Dedifferentiated amniotic fluid mesenchymal stem cell (primary cell): ENCODE data around the gene SLC4A1.

Source experiments
- DNase-seq: peaks from one replicate; pipeline ENCODE4 v3.0.0-alpha.2; 2016; ENCODE audit errors: extremely low spot score

SLC4A1 gene

DNA sequence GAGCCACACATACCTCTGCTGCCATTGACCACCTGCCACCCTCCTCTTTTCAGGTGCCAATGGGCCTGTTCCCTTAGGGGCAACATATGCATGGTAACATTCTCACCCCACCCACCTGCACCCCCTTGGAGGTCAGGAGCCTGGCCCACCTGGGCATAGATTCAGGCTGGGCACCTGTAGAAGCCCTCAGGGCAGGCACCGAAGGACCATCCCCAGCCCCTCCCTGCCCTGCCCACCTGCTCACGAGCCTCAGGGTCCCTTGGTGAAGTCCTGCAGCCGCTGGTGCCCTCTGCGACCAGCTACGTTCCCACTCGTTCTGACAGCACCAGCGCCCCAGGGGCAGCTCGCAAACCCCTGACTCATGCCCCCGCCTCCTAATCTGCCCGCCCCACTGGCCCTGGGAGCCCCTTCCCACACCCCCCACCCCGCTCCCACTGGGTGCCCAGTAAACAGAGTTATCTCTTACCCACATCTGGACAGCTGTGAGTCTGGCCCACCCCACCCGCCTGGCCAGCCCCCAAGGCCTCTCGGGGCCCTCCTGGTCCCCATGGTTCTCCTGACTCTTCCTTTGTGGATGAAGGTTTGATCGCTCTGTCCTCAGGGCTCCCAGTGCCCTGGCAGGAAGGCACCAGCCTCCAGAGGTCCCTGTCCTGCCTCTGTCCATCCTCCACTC, at the start of gene SLC4A1:
TSS of gene SLC4A1 (minus strand) at position 318 of the 673 bp plus-strand sequence. CDS start 5,269 bp downstream, outside the sequence.
- DNase-seq: no peak

DNA sequence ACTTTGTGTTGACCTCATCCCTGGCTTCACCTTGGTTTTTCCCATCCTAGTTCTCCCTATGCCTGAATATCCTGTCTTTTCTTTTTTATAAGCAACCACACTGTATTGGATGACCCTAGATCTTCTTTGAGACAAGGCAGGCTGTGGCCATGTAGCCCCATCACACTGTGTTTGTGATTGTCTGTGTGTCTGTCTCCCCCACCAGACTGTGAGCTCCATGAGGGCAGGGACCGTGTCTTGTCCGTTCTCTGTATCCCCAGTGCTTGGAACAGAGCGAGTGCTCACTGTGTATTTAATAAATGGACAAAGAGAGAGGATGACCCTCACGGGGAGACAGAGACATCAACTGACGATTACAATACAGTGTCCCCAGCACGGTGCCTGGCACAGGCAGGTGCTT, 49.6 kb upstream of the SLC4A1 start:
- no peak for DNase-seq

- no peak for DNase-seq
Observed at GRCh38 chr17:44315760-44316731, 48.1 kb upstream of the SLC4A1 start.

DNA sequence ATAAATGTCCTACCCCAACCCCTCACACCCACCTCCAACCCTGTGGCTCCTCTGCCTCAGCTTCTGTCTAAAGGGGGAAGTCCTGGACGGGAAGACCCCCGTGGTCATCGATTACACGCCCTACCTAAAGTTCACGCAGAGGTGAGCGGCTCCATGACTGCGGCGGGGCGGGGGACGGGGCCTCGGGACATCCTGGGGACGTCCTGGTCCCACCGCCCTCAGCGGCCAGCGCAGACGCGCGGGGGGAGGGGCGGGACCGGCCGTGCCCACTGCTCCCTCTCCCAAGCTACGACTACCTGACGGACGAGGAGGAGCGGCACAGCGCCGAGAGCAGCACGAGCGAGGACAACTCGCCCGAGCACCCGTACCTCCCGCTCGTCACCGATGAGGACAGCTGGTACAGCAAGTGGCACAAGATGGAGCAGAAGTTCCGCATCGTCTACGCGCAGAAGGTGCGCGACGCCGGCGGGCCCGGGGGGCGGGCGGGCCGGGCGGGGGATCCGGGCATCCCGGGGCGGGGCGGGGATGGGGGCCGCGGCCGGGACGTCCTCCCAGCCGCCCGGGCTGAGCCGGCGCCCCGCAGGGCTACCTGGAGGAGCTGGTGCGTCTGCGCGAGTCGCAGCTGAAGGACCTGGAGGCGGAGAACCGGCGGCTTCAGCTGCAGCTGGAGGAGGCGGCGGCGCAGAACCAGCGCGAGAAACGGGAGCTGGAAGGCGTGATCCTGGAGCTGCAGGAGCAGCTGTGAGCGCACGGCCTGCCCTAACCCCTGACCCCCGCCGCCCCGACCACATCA, 47.1 kb upstream of the SLC4A1 start:
- no peak for DNase-seq

- no peak for DNase-seq
Observed at GRCh38 chr17:44314524-44314868, 46.6 kb upstream of the SLC4A1 start.

DNA sequence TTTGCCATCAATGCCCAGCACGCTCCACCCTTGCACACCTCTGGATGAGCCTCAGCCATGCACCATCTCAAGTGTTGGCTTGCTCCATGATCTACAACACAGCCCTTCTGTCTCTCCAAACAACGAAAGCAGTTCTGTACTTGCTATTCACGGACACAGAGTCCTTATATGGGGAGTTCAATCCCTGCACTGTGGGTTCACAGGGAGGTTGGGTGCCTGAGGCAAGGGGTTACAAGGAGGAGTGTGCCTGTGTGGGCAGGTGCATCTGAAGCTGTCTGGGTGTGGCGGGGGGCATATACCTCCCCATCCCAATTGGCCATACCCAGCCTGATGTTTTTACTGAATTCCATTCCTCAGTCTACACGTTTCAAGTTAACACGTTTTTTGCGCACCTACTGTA, 46.1 kb upstream of the SLC4A1 start:
- DNase-seq: no peak

DNA sequence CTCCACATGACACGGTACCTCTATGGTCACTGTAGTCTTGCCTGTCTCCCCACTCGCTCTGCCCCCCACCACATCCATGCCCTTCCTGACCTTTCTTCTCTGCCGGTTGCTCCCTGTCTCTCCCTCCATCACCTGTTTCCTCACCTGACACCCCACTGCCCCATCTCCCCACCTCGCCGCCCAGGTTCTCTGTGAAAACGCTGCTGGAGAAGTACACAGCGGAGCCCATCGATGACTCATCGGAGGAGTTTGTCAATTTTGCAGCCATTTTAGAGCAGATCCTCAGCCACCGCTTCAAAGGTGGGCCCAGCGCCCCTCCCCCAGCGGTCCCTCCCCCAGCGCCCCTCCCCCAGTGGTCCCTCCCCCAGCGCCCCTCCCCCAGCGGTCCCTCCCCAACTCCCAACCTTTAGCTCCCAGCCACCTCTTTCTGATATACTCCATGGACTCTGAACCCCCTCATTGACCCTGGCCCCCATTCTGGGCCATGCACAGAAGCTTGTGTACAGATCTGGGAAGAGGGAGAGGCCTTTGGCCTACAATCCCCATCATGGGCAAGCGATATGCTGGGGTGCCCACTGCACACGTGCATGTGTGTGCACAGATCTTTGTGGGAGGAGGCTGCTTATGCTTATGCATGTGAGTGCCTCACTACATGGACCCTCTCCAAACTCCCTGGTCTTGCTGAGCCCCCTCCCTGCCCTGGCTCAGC, 44.6 kb upstream of the SLC4A1 start:
- no peak for DNase-seq

DNA sequence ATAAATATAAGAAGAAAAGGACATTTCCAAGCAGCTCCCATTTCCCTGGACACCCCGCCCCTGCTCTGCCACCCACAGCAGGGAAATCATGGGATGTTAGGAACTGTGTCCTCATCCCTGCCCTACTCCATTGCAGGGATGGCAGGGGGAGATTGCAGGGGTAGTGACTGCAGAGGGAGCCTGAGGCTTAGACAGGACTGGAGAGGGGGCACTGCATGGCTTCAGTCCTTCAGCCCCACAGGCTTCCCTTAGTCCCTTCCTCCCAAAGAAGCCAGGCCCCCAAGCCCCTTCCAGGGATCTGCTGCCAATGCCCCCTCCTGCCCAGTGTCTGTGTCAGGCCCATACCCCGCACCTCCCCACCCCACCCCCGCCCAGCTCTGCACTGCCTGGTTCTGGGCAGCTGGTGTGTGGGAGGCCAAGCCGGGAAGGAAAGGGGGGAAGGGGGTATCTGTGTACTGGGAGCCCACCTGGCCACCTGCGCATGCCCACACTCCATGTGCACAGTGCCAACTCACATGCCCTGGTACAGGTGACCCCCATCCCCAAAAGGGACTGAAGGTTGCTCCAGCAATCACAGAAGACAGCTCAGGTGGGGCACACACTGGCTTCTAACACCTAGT, 43.7 kb upstream of the SLC4A1 start:
- DNase-seq: no peak

- no peak for DNase-seq
Observed at GRCh38 chr17:44310609-44311376, 42.9 kb upstream of the SLC4A1 start.

- DNase-seq: no peak
Observed at GRCh38 chr17:44310188-44310587, 42.3 kb upstream of the SLC4A1 start.

GRCh38 chr17:44309472-44309871, 41.5 kb upstream of the SLC4A1 start:
- no peak for DNase-seq

GRCh38 chr17:44308865-44309264, 40.9 kb upstream of the SLC4A1 start:
- no peak for DNase-seq

DNA sequence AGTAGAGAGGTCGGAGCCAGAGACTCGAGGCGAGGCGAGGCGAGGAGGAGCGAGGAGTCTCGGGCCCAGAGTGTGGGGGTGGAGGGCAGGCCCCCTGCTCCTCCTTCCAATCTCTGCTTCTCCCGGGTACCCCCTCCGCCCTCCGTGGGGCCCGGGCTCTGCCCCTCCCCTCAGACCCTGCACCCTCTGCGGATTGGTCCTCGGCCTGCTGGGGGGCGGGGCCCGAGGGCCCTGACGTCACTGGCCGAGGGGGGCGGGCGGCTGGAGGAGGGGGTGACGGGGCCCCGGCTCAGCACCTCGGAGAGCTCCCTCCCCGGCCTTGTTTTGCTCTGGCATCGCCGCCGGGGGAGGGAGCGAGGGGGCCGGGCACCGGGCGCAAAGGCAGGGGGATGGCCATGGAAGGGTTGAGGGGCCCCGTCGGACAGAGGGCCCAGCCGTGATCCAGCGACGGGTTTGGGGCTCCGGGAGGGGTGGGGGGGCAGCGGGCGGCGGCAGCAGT, 40.4 kb upstream of the SLC4A1 start, which contains the start of gene RUNDC3A:
TSS of gene RUNDC3A (plus strand) at position 282 of the 499 bp plus-strand sequence. CDS start 232 bp downstream, outside the sequence.
- DNase-seq: peak; percentile 66

DNA sequence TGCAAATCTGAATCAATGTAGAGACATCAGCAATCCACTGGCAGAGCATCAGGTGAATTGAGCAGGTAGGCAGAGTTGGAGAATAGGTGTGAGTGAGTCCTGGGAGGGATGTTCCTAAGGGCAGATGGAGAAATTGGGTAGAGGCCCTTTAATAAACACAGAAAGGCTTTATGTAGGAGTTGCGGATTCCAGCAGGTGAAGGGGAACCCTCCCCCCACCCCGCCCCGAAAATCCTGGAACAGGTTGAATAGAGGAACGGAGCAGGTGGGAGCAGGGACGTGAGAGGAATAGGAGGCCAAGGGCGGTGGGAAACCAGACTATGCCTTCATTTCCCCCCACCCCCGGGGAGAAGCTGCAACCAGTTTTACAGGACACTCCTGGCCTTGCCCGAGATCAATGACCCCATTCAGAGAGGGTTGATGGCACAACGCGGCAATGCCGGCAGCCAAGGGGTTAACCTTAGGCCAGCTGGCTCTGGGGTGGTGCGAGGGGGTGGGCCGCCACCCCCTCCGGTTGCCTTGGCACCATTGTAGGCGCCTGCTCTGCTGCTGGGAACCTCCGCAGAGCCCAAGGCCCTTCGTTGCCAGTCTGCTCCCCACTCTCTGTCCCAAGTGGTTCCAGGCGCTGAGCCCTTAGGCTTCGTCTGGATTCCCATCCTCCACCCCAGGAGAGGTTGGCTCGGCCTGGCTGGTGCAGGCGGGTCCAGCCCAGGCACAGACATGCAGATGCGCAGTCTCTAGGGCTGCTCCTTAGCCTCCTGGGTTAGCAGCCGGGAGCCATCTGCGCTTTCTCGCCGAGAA, 39.7 kb upstream of the SLC4A1 start:
- no peak for DNase-seq

DNA sequence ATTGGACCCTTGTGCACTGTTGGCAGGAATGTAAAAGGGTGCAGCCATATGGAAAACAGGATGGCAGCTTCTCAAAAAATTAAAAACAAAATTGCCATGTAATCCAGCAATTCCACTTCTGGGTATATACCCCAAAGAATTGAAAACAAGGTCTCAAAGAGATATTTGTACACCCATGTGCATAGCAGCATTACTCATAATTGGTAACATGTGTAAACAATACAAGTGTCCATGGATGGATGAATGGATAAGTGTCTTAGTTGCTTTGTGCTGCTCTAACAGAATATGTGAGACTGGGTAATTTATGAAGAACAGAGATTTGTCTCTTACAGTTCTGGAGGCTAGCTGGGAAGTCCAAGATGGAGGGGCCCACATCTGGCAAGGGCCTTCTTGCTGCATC, 36.7 kb upstream of the SLC4A1 start:
- no peak for DNase-seq

DNA sequence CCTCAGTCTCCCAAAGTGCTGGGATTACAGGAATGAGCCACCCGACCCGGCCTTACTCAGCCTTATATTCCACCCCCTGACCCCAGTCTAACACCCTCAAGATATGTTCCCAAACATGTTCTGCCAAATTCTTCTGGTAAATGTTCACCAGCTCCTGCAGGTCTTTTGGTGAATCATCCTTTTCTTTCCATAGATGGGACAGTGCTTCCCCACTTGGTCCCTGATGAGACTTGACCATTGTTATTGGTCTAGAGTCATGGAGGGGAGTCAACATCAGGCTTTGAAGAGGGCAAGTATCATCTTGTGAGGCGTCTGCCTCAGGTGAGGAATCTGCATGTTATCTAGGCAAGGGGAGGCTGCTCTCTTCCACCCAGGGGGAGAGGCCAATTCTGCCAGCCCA, 30.0 kb upstream of the SLC4A1 start:
- no peak for DNase-seq

- DNase-seq: no peak
Observed at GRCh38 chr17:44293509-44294226, 25.7 kb upstream of the SLC4A1 start.

DNA sequence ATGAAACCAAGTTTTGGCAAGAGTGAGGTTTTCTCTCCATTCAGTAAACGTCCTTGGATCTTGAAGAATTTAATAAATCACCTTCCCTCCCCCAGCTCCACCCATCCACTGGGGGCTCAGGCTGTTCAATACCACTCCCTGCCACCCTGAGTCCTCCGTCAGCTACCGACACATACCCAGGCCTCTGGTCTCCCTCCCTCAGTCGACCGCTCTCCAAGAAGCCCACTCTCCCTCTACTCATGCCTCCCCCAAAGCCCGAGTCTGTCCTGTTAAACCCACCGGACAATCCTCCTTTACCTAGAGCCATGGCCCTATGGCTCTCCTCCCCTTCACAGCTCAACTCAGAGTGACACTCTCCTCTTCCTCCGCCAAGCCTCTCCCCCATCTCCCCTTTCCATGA, 19.7 kb upstream of the SLC4A1 start:
- DNase-seq: no peak

- DNase-seq: no peak
Observed at GRCh38 chr17:44284024-44284400, 16.1 kb upstream of the SLC4A1 start.
